ENCODE measurements around the gene TBC1D22A.

The TBC1D22A gene

DNA sequence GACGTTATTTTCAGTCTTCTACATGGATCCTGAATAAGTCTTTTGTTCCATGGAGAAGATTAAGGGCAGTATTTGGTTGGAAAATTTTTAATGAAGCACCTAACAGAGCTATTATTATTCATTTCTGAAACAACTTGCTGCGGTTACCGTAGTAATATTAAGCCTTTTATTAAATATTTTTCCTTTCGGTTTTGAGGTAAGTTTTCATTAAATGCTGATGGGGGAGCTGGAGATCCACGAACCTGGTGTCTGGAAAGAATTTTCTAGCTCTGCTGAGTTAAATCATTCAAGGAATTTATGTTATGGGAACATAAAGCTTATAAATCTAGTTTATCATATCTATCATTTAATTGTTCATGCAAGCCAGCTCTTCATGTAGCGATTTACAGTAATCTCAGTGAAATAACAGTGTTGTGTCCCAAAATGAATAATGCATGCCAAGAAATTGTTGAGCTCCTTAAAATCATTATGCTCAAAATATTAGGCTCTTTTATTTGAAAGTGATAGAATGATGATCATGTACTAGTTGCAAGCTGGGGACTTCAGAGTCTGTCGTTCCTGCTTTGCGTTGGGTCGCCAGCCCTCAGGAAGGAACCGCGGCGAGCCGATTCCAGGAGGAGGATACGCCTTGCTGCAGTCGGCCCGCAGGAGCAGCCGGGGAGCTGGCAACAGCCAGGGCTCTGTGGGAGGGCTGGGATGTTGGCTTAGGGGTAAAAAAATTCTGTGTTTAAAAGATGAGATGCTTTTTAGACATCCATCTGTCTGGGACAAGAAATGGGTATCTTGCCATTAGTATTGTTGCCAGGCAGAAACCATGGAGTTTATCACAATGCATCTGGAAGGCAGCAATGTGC lies 83.1 kb downstream of the TBC1D22A start:
- no peak for DNase-seq

DNA sequence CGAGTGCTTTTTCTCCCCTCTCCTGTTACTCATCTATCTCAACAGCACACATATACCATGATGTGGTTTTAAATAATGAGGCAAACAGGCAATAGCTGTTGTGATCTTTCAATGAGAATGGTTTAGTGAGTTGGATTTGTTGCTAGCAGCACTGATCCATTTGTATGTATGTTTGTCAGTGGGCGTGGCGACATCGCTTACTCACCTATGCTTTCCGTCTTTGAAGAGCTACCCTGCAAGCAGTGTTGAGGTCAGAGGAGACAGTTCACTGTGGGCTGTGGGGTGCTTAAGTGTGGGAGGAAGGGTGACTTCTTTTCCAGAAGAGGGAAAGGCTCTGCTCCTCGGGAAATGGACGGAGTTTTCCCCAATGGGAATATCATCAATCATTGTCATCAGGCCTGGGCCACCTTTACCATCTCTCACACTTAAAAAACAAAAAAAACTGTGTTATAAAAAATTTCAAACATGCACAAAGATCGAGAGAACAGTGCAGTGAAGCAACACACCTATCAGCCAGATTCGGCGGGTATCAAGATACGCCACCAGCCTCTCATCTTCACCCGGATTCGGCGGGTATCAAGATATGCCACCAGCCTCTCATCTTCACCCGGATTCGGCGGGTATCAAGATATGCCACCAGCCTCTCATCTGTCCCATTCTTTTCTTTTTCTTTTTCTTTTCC lies 83.8 kb downstream of the TBC1D22A start:
- no peak for DNase-seq

DNA sequence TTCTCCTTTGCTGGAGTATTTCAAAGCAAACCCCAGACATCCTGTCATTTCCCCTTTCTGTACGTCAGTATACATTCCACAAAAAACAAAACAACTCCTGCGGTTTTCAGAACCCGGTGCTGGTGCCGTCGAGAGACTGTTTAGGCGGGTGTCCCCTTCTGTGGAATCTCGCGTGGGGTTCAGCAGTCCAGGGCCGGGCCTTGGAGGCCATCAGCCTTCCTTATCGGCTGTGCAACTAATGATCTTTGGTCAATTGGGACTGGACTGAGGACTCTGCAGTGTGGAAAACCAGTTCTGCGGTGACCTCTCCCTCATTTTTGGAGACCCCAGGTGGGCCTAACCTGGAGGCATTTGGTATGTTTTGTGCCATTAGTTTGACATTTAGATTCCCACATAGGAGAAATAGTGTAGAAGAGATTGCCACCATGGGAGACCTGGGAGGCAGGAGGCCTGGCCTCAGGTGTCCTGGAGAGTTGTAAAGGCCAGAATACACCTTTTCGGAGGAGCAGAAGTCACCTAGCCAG lies 84.4 kb downstream of the TBC1D22A start:
- no peak for DNase-seq

DNA sequence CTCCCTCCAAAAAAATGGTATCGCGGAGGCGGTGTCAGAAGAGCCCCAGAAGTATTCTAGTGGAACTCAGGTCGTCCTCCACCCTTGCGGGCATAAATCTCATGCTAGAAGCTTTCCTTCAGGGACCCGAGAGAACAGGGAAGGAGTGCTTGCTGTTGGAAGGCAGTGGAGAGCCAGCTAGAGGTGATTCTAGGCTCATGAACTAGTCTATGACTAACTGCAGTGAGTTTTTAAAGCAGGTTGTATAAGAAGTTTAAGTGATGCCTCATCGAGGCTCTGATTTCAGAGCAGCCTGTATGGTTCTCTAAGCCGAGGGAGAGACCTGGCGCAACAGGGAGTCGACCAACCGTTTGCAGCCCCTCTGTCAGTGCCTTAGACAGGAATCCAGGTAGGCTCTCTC lies 85.7 kb downstream of the TBC1D22A start:
- no peak for DNase-seq

DNA sequence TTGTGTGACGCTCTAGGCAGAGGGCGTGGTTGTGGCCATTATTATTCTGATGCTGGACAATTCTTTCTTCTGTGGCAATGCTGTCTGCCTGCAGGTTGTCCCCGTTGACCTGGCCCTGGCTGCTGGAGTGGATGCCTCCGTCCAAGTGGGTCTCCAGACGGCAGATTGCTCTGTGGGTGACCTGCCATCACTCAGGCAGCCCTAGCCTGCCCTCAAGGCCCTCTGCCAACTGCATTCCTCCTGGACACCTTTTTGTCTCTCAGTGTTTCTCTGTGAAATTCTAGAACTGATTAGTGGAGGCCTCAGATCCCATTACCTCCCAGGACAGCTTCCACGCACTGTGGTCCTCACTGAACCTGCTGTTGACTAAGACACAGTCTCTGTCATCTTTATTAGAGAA lies 86.7 kb downstream of the TBC1D22A start:
- no peak for DNase-seq

DNA sequence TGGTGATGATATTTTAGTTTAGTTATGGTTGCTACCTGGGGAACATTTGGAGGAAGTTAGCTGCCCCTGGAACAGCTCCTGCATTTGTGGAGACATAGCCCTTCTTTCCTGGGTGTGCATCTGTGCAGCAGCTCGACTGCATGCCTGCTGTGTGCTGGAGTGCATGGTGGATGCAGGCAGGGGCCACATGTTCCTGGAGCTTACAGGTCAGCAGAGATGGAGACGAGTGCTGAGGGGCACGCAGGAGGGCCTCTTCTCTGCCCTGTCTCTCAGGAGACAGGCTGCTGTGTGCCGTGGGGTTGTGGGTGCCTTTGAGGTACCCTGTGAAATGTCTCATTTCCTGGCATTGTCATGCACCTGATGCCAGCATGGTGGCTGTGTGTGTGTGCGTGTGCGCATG lies 87.5 kb downstream of the TBC1D22A start:
- no peak for DNase-seq

DNA sequence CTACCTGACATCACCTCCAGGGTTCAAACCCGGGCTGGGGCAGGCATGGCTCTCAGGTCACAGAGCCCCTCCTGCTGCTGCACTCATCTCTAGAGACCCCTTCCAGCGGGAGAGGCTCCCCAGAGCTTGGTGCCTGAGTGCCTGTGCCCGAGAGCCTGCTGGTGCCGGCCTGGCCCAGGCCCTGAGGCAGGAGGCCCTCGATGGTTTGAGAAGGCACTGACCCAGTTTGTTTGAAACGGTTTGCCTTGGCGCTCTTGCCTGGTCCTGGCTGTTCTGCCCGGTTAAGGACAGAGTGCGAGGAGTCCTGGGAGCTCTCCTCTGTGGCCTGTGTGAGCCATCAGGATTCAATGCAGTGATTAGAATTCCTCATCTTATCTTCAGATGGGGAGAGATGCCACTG lies 88.9 kb downstream of the TBC1D22A start:
- DNase-seq, result no peak

DNA sequence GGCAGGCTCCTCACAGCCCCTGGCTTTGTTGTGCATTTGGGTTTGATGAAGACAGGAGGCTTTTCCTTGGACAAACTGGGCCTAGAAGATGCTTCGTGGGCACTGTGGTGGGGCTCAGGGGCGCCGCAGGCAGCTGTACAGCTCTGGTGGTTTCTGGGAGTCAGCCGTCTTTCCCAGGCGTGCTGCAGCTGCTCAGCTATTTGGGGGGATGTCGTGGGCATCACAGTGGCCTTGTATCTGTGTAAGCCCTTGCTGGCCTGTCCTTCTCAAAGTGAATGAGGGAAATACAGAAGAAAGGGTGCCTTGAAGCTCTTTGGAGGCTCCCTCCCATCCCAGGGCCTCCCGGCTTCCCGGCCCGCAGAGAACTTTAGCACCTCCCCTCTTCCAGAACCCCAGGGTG lies 89.5 kb downstream of the TBC1D22A start:
- DNase-seq, result no peak

DNA sequence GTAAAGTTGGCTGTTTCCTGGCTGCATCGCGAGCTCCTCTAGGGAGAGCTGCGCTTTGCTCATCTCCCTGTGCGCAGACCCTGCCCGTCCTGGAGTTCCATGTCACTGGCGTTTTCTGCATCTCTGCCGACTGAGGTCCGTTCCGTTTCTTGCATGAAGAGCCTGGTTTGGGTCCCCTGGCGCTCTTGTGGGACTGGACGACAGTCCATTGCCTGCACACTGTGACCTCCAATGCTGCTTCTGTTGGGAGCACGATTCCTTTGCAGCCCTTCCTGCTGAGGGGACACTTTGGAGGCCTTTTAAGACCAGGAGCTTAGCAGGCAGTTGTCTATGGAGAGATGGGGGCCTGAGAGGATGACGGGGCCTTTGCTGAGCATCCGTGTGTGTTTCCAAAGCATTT lies 90.3 kb downstream of the TBC1D22A start:
- no peak for DNase-seq

DNA sequence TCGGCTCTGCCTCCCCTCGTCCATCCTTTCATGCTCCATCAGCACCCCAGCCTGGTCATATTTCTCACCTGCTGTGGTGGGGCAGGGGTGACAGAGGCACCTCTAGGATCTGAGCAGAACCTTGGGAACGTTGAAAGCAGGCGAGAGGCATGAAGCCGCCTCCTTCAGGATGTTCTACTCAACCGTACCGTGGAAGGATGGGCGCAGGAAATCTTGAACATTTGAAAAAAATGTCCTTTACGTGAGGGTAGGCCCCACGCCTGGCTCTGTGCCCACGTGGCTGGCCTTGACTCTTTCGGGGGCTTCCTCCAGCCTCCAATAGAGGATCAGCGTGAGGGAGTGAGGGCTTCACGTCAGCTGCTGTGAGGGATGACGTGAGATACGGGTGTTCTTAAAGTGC lies 90.7 kb downstream of the TBC1D22A start:
- DNase-seq, result no peak

DNA sequence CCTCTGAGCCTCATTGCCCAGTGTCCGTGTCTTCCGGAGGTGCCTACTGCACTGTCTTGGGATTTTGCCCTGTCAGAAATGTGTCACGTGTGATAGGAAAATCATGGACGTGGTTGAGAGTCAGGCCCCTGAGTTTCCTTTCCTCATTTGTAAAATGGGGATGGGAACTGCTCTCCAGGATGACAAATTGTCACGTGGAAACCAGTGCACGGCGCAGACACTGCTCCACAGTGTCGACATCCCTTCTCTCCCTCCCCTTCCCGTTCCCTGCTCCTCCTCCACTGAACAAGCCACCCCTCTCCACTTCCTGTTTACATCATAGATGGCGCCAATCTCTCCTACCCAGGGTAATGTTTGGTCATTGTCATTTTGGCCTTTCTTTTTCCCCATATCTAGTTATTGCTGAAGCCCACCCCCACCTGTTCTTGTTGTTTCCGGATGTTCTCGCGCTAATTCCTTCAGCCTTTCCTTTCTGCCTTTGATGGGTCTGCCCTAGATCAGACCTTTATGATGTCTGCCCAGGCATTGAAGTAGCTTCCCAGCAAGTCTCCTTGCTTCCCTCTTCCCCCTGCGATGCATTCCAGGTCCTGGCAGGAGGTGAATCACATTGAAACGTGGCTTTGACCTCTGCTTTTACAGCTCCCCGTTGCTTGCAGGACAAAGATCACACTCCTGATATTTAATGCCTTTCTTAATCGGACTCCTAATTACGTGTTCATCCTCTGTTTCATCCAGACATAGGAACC lies 91.8 kb downstream of the TBC1D22A start:
- DNase-seq, result no peak

DNA sequence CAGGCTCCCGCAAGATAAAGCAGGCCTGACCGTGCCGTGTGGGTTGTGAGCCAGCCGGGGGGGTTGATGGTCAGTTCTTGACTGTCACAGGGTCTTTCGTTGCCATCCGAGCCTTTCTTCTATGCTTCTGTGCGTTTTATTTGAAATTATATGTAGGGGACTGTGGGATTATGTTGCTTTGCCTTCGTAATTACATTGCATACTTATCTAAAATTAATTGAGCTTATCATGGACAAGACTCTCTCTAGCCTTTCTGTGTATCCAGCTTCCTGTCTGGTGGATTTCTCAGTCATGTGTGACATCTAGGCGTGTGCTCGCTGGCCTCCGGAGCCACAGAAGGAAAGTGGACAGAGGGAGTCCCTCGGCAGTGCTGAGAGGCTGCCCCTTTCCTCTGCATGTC lies 93.2 kb downstream of the TBC1D22A start:
- DNase-seq, result no peak

DNA sequence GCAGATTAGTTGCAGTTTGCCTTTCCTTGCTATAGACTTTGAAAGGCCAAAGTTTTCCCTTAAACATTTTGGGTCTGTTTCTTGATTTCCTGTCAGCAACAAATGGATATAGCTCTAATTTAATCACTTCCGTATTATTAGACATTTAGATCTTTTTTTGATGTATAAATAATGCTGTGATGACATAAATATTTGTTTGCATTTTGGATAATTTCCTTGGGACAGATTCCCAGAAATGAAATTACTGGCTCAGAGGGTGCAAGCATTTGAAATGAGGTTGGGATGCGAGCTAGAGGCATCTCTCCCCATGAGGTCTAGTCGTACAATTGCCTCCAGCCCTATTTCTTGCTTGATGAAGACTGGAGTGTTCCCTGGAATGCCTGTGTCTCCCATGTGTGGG lies 94.2 kb downstream of the TBC1D22A start:
- DNase-seq, result no peak

DNA sequence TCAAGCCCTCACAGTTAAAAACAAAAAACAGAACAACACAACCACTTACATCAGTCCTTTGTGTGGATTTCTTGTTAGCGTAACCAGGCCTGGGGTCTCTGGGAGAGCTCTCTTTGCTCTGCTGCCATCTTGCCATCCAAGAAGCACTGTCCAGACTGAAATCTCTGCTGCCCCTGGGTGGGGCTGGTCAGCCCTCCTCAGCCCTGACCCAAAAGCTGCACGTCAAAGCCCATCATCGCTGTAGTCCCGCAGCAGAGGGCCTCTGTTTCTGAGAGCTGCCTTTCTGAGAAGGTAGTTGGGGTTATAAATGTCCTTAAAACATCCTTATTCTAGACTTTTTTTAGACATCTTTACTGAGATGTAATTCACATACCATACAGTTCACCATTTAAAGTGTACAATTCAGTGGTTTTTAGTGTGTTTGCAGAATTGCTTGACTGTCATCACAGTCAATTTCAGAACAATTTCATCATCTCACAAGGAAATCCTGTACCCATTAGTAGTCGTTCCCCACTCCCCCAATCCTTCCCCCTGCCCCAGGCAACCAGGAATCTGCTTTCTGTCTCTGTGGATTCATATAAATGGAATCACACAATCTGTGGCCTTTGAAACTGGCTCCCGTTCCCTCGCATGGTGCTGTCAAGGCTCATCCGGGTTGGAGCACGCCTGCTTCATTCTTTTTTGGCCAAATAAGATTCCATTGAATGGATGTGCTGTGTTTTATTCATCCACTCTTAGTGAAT lies 94.9 kb downstream of the TBC1D22A start:
- DNase-seq, result no peak

DNA sequence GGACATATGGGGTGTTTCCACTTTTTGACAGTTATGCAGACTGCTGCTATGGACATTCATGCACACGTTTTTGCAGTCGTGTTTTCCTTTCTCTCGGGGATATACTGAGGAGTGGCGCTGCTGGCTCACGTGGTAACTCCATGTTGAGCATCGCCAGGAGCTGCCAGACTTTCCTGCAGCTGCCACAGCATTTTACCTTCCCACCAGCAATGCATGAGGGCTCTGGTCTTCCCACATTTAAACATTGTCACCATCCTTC lies 95.4 kb downstream of the TBC1D22A start:
- DNase-seq, result no peak

DNA sequence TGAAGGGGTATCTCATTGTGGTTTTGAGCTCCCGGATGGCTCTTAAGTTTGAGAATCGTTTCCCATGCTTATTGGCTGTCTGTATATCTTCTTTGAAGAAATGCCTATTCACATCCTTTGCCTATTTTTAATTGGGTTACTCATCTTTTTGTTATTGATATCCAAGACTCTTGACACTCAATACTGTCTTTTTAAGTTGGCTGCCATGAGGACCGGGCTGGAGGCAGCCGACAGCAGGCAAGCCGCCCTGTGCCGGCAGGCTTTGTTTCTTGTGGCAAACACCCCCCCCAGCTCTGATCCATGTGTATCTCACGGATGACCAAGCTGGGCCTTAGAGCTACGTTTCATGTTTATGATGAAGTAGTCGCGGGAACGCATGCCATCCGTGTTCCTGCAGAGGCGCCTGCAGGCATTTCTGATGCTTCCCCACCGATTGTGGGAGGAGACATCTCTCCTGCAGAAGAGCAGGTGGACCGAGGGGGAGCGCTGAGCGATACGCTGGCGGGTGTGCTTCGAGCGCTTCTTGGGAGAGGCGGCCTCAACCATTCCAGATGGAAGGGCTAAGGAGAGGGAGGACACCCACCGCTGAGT lies 95.8 kb downstream of the TBC1D22A start:
- DNase-seq, result no peak

DNA sequence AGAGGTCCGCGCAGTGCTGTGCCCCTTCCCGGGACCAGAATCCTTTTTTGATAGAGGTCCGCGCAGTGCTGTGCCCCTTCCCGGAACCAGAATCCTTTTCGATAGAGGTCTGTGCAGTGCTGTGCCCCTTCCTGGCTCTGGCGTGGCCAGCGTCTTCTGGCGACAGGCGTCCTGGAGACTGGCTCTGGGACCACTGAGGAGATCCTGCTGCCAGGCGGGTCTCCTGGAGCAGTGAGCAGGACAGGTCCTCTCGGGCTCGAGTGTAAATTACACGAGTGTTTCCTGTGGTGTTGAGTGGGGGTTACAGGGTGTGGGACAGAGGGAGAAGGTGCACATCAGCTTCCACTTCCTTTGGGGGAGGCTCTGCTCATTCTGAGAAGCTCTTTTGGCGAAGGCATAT lies 98.1 kb downstream of the TBC1D22A start:
- DNase-seq, result no peak

DNA sequence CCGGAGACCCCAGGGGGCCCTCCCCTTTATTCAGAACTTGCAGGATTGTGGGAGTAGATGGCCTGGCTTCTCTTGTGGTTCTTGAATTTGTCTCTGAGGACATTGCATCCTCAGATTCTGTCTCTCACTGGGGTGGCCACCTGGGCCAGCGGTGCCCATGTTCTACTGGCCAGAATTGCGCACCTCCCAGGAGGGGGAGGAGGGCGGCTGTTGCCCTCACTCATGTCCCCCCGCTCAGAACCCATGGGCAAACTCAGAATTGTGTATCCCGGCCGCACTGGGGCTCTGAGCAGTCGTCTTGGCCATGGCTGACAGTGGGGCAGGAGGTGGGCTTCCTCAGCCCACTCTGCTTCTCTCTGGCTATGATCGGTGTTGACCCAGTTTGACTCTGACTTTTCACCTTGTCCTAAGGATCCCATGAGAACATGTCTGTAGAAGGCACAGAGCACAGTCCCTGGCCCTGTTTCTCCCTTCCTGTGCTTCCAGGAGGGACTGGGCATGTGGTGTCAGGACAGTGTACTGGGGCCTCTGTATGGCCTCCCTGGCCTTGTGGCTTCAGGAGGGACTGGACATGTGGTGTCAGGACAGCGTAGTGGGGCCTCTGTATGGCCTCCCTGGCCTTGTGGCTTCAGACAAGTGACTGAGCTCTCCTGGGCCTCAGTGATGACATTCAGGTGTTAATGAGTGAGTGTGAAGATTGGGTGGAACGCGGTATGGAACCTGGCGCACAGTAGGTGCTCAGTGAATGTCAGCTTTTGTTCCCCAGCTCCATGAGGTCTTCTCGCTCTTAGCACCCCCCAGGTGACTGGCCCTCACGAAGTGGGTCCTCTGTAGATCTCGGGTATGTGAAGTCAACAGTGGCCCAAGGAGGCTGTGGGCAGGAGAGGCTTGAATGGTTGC lies 99.3 kb downstream of the TBC1D22A start:
- DNase-seq, result no peak

DNA sequence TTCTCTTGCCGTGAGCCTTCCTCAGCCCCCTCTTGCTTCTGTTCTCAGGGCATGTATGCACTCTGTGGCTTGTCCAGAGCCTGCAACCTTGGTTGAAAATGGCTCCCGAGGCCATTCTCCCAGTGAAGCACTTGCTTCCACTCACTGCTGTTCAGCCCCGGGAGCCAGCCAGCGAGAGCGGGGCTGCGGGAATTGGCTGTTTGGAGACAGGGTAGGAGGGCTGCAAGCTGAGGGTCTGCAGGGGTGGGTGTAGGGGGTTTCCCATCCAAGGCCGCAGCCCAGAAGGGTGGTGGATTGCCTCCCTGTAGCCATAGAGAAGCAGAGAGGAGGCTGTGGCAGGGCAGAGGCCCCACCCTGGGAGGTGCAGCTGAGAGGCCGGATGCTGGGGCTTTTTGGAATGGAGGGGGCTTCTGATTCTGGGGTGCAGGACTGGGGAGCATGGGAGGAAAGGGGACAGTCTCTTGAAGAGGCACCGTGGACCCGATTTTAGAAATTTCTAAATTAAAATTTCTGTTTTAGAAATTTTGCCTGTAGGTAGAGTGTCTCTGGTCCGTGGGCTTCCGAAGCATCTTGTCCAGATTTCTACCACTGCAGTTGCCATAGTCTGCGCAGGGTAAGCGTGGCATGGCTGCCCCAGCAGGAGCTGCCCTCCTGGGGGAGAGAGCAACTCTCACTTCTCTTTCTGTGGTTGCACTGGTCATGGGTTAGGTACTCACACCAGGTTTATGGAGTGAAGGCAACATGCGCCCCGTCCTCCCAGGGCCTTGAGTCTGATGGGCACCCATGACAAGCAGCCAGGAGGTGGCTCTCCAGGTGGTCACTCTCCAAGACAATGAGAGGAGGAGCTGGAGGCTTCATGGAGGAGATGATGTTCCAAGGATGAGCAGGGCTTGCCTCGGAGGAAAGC lies 100.2 kb downstream of the TBC1D22A start:
- no peak for DNase-seq

DNA sequence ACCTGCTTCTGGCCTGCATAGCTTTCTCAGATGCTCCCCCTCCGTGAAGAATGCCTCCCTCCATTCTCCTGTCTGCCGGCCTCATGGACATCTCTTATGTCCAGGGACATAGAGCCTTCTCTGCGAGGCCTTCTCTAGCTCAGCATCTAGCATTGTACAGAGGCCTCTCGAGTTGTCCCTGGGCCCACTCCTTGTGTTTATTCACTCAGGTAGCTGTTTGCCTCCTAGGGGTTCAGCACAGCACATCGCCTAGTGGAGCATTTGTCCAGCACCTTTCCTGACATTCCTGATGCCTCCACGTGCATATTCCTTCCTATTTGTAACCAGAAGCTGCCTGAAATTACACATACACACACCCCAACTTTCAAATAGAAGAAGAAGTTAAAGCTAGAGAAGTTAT lies 101.3 kb downstream of the TBC1D22A start:
- no peak for DNase-seq
